Esophagus muscularis mucosa (tissue), 4 donors: ENCODE data around the gene CD1B. TPM values are rescaled to one million over a fixed set of nuclear protein-coding genes. Genes with fewer than 3 reads are reported as not detected.

Experiments
- DNase-seq: peaks from one replicate; pipeline ENCODE4 v3.0.0-alpha.2; 2017; ENCODE audit errors: extremely low spot score
- H3K27ac ChIP-seq, 4 donors: fragments of 200-600 bp; sonication (generic); replicated peaks in 1 of 4; 1 replicate in 3 of 4; 2 replicates in 1 of 4; pipeline ENCODE4 v1.5.1; 2016 to 2019; ENCODE audit warnings: mild to moderate bottlenecking in 1 of 4
- H3K27me3 ChIP-seq, 4 donors: fragments of 200-600 bp; sonication (generic); one replicate each; pipeline versions ENCODE4 v1.5.1 to v1.6.0; 2016 to 2019
- H3K36me3 ChIP-seq, 4 donors: fragments of 200-600 bp; sonication (generic); one replicate each; pipeline ENCODE4 v1.5.1; 2016 to 2019
- H3K4me1 ChIP-seq, 4 donors: fragments of 200-600 bp; sonication (generic); one replicate each; pipeline ENCODE4 v1.5.1; 2016 to 2019
- H3K4me3 ChIP-seq, 4 donors: fragments of 200-600 bp; sonication (generic); 1 replicate in 2 of 4; 2 replicates in 2 of 4; pipeline ENCODE4 v1.5.1; 2016 to 2019; ENCODE audit warnings: mild to moderate bottlenecking in 4 of 4, moderate library complexity in 1 of 4
- H3K9me3 ChIP-seq, 4 donors: fragments of 200-600 bp; sonication (generic); 1 replicate in 3 of 4; 2 replicates in 1 of 4; pipeline ENCODE4 v1.5.1; 2016 to 2019
- EP300 ChIP-seq: sonication (generic); formaldehyde crosslinking; IDR thresholded peaks from one replicate; pipeline ENCODE4 v1.6.1; 2017; ENCODE audit warnings: antibody characterized with exemption
- POLR2A ChIP-seq: fragments of 450-650 bp; IDR thresholded peaks from one replicate; pipeline ENCODE4 v1.6.1; 2017; ENCODE audit warnings: antibody characterized with exemption, moderate library complexity, mild to moderate bottlenecking, low read depth
- POLR2AphosphoS5 ChIP-seq, 2 donors: sonication (generic); formaldehyde crosslinking; IDR thresholded peaks; one replicate each; pipeline ENCODE4 v1.6.1; 2017; ENCODE audit warnings: antibody characterized with exemption in 2 of 2
- WGBS: methylation state at CpG from one replicate; pipeline ENCODE4 v1.1.5; 2018; 5-methylcytosine and 5-hydroxymethylcytosine counted together
- intact Hi-C: fragments of 100-400 bp; cut with DNase I; formaldehyde crosslinking; loops from one replicate; pipeline ENCODE4 v1.15.1; 2023
- total RNA-seq, 4 donors: library from RNA; depleted of rRNA; stranded (reverse); fragments of >200 nt; gene quantifications; one replicate each; pipeline versions ENCODE4 v1.1.0 to v1.2.1, GENCODE V29; 2016
- TF ChIP-seq, protein P1 (sequence below), 3 experiments: fragments of 200-600 bp in 2 of 3; fragments of 450-650 bp in 1 of 3; sonication (generic) in 2 of 3; IDR thresholded peaks; one replicate each; pipeline ENCODE4 v1.5.1; 2017 to 2019; ENCODE audit warnings: antibody characterized with exemption in 3 of 3, mild to moderate bottlenecking in 2 of 3, moderate library complexity in 1 of 3

Gene CD1B
- total RNA-seq, 4 donors from 2014 or later: not detected

DNA sequence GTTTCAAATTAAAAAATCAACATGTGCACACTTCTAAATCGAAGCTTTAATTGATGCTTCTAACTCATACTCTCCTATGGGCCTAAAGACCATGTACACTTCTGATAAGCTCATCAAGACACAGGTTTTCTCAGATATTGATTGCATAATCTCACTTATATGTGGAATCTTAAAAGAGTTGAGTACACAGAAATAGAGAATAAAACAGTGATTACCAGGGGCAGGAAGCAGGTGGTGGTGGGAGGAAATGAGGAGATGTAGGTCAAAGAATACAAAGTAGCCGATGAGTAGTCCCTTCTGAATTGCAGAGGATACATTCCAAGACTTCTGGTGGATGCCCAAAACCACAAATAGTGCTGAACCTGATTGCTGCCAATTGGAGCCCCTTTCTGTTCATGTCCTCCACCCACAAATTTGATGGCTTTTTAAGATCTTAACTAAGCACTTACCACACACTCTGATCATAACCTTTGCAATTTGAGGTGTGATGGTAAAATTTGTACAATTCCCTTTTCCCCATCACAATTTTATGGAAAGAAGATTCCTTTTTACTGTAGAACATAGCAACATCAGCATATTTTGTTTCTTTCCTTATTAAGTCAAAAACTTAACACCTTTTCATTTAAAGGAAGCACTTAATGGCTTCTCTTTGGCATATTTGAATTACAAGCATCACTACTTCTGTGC is 3.3 kb upstream of the CD1B start:
- Histone ChIP-seq H3K4me3 (no peak overlapping the region), H3K27me3 (no peaks in the 10 kb centered on the region), H3K4me1 (no peaks in the 10 kb centered on the region), H3K9me3 (no peaks in the 10 kb centered on the region), H3K27ac (no peak overlapping the region), H3K36me3 (no peaks in the 10 kb centered on the region)
- intact Hi-C loops: no loop called here
- 54% methylated on average over 2 of the region's 2 CpGs for WGBS
- TF ChIP-seq EP300: no peak
- TF ChIP-seq POLR2AphosphoS5 (IDR thresholded peaks at IDR 0.05): no peak
- TF ChIP-seq, protein P1, sequence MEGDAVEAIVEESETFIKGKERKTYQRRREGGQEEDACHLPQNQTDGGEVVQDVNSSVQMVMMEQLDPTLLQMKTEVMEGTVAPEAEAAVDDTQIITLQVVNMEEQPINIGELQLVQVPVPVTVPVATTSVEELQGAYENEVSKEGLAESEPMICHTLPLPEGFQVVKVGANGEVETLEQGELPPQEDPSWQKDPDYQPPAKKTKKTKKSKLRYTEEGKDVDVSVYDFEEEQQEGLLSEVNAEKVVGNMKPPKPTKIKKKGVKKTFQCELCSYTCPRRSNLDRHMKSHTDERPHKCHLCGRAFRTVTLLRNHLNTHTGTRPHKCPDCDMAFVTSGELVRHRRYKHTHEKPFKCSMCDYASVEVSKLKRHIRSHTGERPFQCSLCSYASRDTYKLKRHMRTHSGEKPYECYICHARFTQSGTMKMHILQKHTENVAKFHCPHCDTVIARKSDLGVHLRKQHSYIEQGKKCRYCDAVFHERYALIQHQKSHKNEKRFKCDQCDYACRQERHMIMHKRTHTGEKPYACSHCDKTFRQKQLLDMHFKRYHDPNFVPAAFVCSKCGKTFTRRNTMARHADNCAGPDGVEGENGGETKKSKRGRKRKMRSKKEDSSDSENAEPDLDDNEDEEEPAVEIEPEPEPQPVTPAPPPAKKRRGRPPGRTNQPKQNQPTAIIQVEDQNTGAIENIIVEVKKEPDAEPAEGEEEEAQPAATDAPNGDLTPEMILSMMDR (IDR thresholded peaks at IDR 0.05): no peak
- no peak for TF ChIP-seq POLR2A
- no peak for DNase-seq

DNA sequence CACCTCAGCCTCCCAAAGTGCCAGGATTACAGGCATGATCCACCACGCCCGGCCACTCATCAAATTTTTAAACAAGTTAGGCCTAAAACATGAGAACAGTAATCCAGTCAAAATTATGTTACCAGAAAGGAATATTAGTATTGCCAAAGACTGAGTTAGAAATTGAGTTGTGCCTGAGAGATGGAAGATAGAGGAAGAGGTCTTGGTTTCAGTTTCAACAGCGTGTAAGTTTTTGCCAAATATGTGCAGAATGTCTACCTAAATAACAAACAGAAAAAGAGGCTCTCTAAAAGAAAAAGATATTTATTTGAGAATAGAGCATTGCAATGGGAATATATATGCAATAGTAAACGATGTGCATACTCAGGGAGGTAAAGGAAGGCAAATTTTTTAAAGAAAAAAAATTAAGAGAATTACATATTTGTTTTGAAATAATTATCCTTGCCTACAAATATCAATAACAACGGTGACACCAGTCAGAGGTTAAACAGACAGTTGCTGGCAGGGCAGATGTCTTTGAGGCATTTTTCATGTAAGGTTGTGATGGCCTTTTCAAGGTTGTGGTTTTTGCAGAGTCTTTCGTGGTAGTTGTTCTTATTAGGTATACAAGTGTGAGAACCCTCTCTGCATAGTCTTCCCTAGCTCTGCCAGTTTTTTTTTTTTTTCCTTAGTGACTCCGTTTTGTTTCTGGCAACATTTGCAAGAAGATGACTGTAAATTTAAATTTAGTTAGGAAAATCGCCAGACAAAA is 2.2 kb upstream of the CD1B start:
- TF ChIP-seq POLR2AphosphoS5 (IDR thresholded peaks at IDR 0.05): no peak
- TF ChIP-seq EP300: no peak
- no peak for TF ChIP-seq POLR2A
- TF ChIP-seq, protein P1 (IDR thresholded peaks at IDR 0.05): no peak
- intact Hi-C loops: no loop called here
- H3K27me3 ChIP-seq: no peaks in the 10 kb centered on the region
- no peaks in the 10 kb centered on the region for H3K9me3 ChIP-seq
- H3K36me3 ChIP-seq: no peaks in the 10 kb centered on the region
- no peak overlapping the region for H3K27ac ChIP-seq
- no peak for DNase-seq
- H3K4me3 ChIP-seq: no peak overlapping the region
- 68% methylated on average over 8 of the region's 8 CpGs for WGBS
- H3K4me1 ChIP-seq: no peaks in the 10 kb centered on the region

DNA sequence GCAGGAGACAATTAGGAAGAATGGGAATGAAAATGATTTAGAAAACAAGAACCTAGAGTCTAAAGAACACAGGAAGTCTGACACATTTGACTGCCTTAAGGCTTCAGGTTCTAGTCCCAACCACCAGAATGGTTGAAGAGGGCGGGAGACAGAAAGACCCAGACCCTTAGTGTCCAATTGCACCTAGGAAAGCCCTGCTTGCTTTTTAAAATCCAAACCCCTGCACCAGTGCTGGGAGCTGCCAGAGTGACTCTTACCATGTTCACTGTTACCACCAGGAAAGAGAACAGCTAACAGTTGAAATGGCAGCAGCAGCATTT is 265 bp downstream of the CD1B start:
- DNase-seq: no peak
- Histone ChIP-seq H3K27me3 (no peaks in the 10 kb centered on the region), H3K27ac (no peak overlapping the region), H3K36me3 (no peaks in the 10 kb centered on the region), H3K4me3 (no peak overlapping the region), H3K9me3 (no peaks in the 10 kb centered on the region), H3K4me1 (no peaks in the 10 kb centered on the region)
- intact Hi-C loops: no loop called here
- WGBS: 88% methylated on average over 1 of the region's 1 CpG
- TF ChIP-seq, protein P1 (IDR thresholded peaks at IDR 0.05): no peak
- TF ChIP-seq POLR2A: no peak
- no peak for TF ChIP-seq POLR2AphosphoS5 (IDR thresholded peaks at IDR 0.05)
- TF ChIP-seq EP300: no peak

DNA sequence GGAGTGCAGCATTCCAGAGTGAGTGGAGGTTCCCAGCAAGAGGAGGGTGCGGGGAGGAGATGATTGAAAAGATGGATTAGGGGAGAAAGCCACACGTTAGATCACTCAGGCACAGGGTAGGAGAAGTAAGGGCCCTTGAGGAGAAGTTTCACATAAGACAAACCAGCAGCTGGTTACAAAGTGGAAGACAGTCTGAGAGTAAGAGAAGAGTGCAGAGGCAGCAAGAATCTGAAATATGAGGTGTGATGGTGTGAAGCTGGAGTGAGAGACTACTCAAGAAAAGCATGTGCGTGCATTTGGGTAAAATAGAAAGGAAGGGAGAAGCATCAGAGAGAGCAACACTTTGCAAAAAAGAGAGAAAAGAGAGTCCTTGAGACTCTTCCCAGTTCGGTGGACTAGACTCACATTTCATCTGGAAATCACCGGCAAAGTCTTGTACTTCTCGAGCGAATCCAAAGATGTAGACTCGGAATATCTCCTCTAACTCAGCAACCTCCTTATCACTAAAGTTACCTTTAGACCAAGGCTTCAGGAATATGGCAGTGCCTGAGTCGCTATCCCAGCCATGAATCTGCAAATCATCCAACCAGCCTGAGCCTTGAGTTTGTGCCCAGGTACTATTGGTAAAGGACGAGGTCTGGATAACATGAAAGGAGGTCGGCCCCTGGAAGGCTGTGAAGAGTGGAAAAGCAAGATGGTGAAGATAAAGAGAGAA is 783 bp downstream of the CD1B start:
- no peaks in the 10 kb centered on the region for H3K9me3 ChIP-seq
- no peak overlapping the region for H3K4me3 ChIP-seq
- no peak for DNase-seq
- TF ChIP-seq POLR2A: no peak
- TF ChIP-seq EP300: no peak
- TF ChIP-seq, protein P1 (IDR thresholded peaks at IDR 0.05): no peak
- no peak for TF ChIP-seq POLR2AphosphoS5 (IDR thresholded peaks at IDR 0.05)
- H3K36me3 ChIP-seq: no peaks in the 10 kb centered on the region
- no peaks in the 10 kb centered on the region for H3K27me3 ChIP-seq
- no peaks in the 10 kb centered on the region for H3K4me1 ChIP-seq
- no peak overlapping the region for H3K27ac ChIP-seq
- 78% methylated on average over 11 of the region's 11 CpGs for WGBS
- intact Hi-C loops: no loop called here
